SK-N-SH (cell line): ENCODE results near the gene FYB2. TPM values are rescaled to one million over a fixed set of nuclear protein-coding genes. Genes with fewer than 3 reads are reported as not detected.

ENCODE experiments used
- CTCF ChIA-PET: fragments of 300-600, 350-600 bp; formaldehyde crosslinking; extraction: SDS; loops from one replicate; lab custom pipeline; 2021; lab: Yijun Ruan, JAX
- POLR2A ChIA-PET: fragments of 350-600 bp; sonication (Branson Sonifier 250); formaldehyde crosslinking; extraction: SDS; loops from one replicate; lab custom pipeline; 2020; ENCODE audit warnings: antibody characterized with exemption, inconsistent platforms; lab: Yijun Ruan, JAX
- DNase-seq: peaks from one replicate; pipeline ENCODE4 v3.0.0; 2012
- H2AFZ ChIP-seq: fragments of 200-600 bp; sonication (generic); 2 replicates; pipeline ENCODE4 v1.8.1; 2016; ENCODE audit warnings: antibody characterized with exemption, mild to moderate bottlenecking, low read depth
- H3F3A ChIP-seq: fragments of 200-600 bp; sonication (generic); replicated peaks from 2 replicates; pipeline ENCODE3; 2016; ENCODE audit warnings: antibody characterized with exemption, mild to moderate bottlenecking; ENCODE audit not compliant: insufficient read depth
- H3K27ac ChIP-seq, 2 experiments: fragments of 200-500 bp in 1 of 2; fragments of 200-600 bp in 1 of 2; sonication (Bioruptor generic) in 1 of 2; sonication (generic), shearing (Covaris generic) in 1 of 2; 2 replicates each; pipeline versions ENCODE4 v1.5.1 to v1.6.1; 2014 to 2016; ENCODE audit warnings: low read depth in 2 of 2, inconsistent platforms in 1 of 2, low read length in 1 of 2, mild to moderate bottlenecking in 1 of 2, mixed read lengths in 1 of 2
- H3K27me3 ChIP-seq: fragments of 200-600 bp; sonication (generic), shearing (Covaris generic); 2 replicates; pipeline ENCODE4 v1.6.1; 2016; ENCODE audit warnings: mixed run types; ENCODE audit not compliant: insufficient read depth
- H3K36me3 ChIP-seq, 2 experiments: fragments of 200-500 bp in 1 of 2; fragments of 200-600 bp in 1 of 2; sonication (Bioruptor generic) in 1 of 2; sonication (generic) in 1 of 2; replicated peaks in 1 of 2; 2 replicates each; pipeline versions ENCODE3 to v1.5.1; 2014 to 2016; ENCODE audit warnings: low read length in 1 of 2, mild to moderate bottlenecking in 1 of 2; ENCODE audit not compliant: insufficient read depth in 2 of 2, control insufficient read depth in 1 of 2
- H3K4me1 ChIP-seq, 2 experiments: fragments of 200-500 bp in 1 of 2; fragments of 200-600 bp in 1 of 2; sonication (Bioruptor generic) in 1 of 2; sonication (generic), shearing (Covaris generic) in 1 of 2; 2 replicates each; pipeline versions ENCODE4 v1.5.1 to v1.6.1; 2014 to 2016; ENCODE audit warnings: low read depth in 1 of 2, low read length in 1 of 2, mixed run types in 1 of 2; ENCODE audit not compliant: insufficient read depth in 2 of 2, control insufficient read depth in 1 of 2
- H3K4me2 ChIP-seq: fragments of 200-600 bp; sonication (generic), shearing (Covaris generic); 2 replicates; pipeline ENCODE4 v1.6.1; 2017; ENCODE audit warnings: mixed run types
- H3K4me3 ChIP-seq, 2 experiments: fragments of 200-500 bp in 1 of 2; fragments of 200-600 bp in 1 of 2; sonication (Bioruptor generic) in 1 of 2; sonication (generic), shearing (Covaris generic) in 1 of 2; 2 replicates each; pipeline versions ENCODE4 v1.5.1 to v1.8.1; 2014 to 2016; ENCODE audit warnings: low read depth in 2 of 2, inconsistent platforms in 1 of 2, low read length in 1 of 2, mild to moderate bottlenecking in 1 of 2, mixed read lengths in 1 of 2, moderate library complexity in 1 of 2
- H3K79me2 ChIP-seq: fragments of 200-600 bp; sonication (generic); 2 replicates; pipeline ENCODE4 v1.8.1; 2017; ENCODE audit warnings: mild to moderate bottlenecking; ENCODE audit not compliant: insufficient read depth
- H3K9ac ChIP-seq: fragments of 200-600 bp; sonication (generic); 2 replicates; pipeline ENCODE4 v1.6.1; 2017; ENCODE audit warnings: mixed run types
- H3K9me2 ChIP-seq: fragments of 200-600 bp; sonication (generic); 2 replicates; pipeline ENCODE4 v1.6.1; 2017; ENCODE audit warnings: mixed run types
- H3K9me3 ChIP-seq: fragments of 200-600 bp; sonication (generic); 2 replicates; pipeline ENCODE4 v1.6.1; 2017; ENCODE audit warnings: mixed run types, mild to moderate bottlenecking, moderate library complexity
- H4K20me1 ChIP-seq: fragments of 200-600 bp; sonication (generic); 2 replicates; pipeline ENCODE4 v1.6.1; 2017; ENCODE audit warnings: mild to moderate bottlenecking, mixed run types; ENCODE audit not compliant: insufficient read depth
- FOSL2 ChIP-seq: IDR thresholded peaks from 2 replicates; pipeline ENCODE4 v1.4.0; 2012; ENCODE audit warnings: low read depth, mild to moderate bottlenecking, moderate library complexity, borderline replicate concordance
- FOXJ3 ChIP-seq: sonication (generic); formaldehyde crosslinking; IDR thresholded peaks from 2 replicates; pipeline ENCODE4 v1.5.1; 2020; ENCODE audit warnings: mild to moderate bottlenecking, missing genetic modification reagents
- GABPA ChIP-seq: IDR thresholded peaks from 2 replicates; pipeline ENCODE4 v1.4.0; 2012; ENCODE audit warnings: low read depth, mild to moderate bottlenecking
- GATA2 ChIP-seq: sonication (generic); formaldehyde crosslinking; IDR thresholded peaks from 2 replicates; pipeline ENCODE4 v1.5.0; 2020; ENCODE audit warnings: mild to moderate bottlenecking, missing genetic modification reagents
- RAD21 ChIP-seq: IDR thresholded peaks from 2 replicates; pipeline ENCODE4 v1.6.1; 2012; ENCODE audit warnings: mild to moderate bottlenecking, low read length
- RFX5 ChIP-seq: IDR thresholded peaks from 2 replicates; pipeline ENCODE4 v1.6.1; 2012; ENCODE audit warnings: mild to moderate bottlenecking, improper control_type of control experiment, low read length
- RXRA ChIP-seq: IDR thresholded peaks from 2 replicates; pipeline ENCODE4 v1.4.0; 2012; ENCODE audit warnings: low read depth, mild to moderate bottlenecking, borderline replicate concordance
- SIN3A ChIP-seq: IDR thresholded peaks from 2 replicates; pipeline ENCODE4 v1.6.1; 2012; ENCODE audit warnings: low read depth, mild to moderate bottlenecking, low read length, moderate library complexity, borderline replicate concordance
- TAF1 ChIP-seq: IDR thresholded peaks from 2 replicates; pipeline ENCODE4 v1.6.1; 2012; ENCODE audit warnings: low read depth, mild to moderate bottlenecking, low read length, moderate library complexity, borderline replicate concordance
- TCF12 ChIP-seq: IDR thresholded peaks from 2 replicates; pipeline ENCODE4 v1.4.0; 2012
- TEAD4 ChIP-seq: IDR thresholded peaks from 2 replicates; pipeline ENCODE4 v1.4.0; 2012; ENCODE audit warnings: mild to moderate bottlenecking, borderline replicate concordance; ENCODE audit not compliant: insufficient read depth
- YY1 ChIP-seq: IDR thresholded peaks from 2 replicates; pipeline ENCODE4 v1.4.0; 2012; ENCODE audit warnings: low read depth, mild to moderate bottlenecking
- WGBS: methylation state at CpG from one replicate; pipeline ENCODE4 v1.1.6; 2017; ENCODE audit warnings: low lambda C conversion rate; 5-methylcytosine and 5-hydroxymethylcytosine counted together
- polyA plus RNA-seq, 3 experiments: library from polyadenylated mRNA; depleted of rRNA; stranded (reverse); fragments of >200 nt; gene quantifications; 2 replicates each; pipeline ENCODE4 v1.2.3, GENCODE V29; 2012
- TF ChIP-seq, protein P1 (sequence below): fragments of 200-600 bp; sonication (generic); IDR thresholded peaks from 2 replicates; pipeline ENCODE4 v1.6.1; 2017; ENCODE audit warnings: antibody characterized with exemption, mild to moderate bottlenecking, moderate library complexity
- TF ChIP-seq, protein P2 (sequence below): IDR thresholded peaks from 2 replicates; pipeline ENCODE4 v1.4.0; 2012; ENCODE audit warnings: low read depth
- TF ChIP-seq, protein P3 (sequence below): IDR thresholded peaks from 2 replicates; pipeline ENCODE4 v1.6.1; 2012; ENCODE audit warnings: mild to moderate bottlenecking, low read depth, low read length, moderate library complexity

Gene FYB2
- polyA plus RNA-seq, 1 of the 3 experiments (the other 2 are of a cell fraction), result not detected

DNA sequence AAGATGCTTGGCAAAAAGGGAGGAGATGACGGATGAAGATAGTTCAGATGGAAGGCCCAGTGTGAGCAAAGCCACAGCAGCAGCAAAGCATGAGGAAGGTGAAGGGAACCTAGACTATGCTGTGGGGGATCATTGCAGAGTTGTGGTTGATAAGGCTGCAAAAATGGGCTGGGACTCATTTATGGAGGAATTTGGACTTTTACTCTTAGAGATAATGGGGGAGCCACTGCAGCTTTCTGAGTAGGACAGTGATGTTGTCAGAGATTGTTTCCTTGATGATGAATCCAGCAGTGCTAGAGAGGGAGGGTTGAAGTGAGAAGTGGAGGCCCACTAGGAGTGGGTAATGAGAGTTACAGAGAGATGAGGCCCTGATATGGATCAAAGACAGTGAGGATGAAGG is 33.3 kb upstream of the FYB2 start:
- H3K4me1 ChIP-seq, result no peaks in the 10 kb centered on the region
- ChIA-PET POLR2A (no interaction called here), CTCF (interaction anchor here (0.9 to 1.0 kb wide), 2 partner anchors 31 to 114 kb away, joined by 3 read pairs; partner anchors contain the start of gene C8B)
- no peaks in the 10 kb centered on the region for H3F3A ChIP-seq
- DNase-seq, result no peak
- no peak overlapping the region for H3K4me2 ChIP-seq
- no peak for TF ChIP-seq TCF12
- no peak for TF ChIP-seq GABPA
- TF ChIP-seq, protein P1, sequence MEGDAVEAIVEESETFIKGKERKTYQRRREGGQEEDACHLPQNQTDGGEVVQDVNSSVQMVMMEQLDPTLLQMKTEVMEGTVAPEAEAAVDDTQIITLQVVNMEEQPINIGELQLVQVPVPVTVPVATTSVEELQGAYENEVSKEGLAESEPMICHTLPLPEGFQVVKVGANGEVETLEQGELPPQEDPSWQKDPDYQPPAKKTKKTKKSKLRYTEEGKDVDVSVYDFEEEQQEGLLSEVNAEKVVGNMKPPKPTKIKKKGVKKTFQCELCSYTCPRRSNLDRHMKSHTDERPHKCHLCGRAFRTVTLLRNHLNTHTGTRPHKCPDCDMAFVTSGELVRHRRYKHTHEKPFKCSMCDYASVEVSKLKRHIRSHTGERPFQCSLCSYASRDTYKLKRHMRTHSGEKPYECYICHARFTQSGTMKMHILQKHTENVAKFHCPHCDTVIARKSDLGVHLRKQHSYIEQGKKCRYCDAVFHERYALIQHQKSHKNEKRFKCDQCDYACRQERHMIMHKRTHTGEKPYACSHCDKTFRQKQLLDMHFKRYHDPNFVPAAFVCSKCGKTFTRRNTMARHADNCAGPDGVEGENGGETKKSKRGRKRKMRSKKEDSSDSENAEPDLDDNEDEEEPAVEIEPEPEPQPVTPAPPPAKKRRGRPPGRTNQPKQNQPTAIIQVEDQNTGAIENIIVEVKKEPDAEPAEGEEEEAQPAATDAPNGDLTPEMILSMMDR, result no peak
- no peak for TF ChIP-seq FOXJ3 (CRISPR knock-in tag)
- TF ChIP-seq RAD21, result no peak
- TF ChIP-seq TAF1, result no peak
- no peaks in the 10 kb centered on the region for H4K20me1 ChIP-seq
- no peaks in the 10 kb centered on the region for H3K79me2 ChIP-seq
- H3K9ac ChIP-seq, result no peak overlapping the region
- H2AFZ ChIP-seq, result no peak overlapping the region
- no peak overlapping the region for H3K4me3 ChIP-seq
- H3K9me3 ChIP-seq, result no peaks in the 10 kb centered on the region
- no peaks in the 10 kb centered on the region for H3K9me2 ChIP-seq
- 86% methylated on average over 1 of the region's 1 CpG for WGBS
- H3K27me3 ChIP-seq, result no peaks in the 10 kb centered on the region
- H3K36me3 ChIP-seq, result no peaks in the 10 kb centered on the region
- no peak overlapping the region for H3K27ac ChIP-seq

DNA sequence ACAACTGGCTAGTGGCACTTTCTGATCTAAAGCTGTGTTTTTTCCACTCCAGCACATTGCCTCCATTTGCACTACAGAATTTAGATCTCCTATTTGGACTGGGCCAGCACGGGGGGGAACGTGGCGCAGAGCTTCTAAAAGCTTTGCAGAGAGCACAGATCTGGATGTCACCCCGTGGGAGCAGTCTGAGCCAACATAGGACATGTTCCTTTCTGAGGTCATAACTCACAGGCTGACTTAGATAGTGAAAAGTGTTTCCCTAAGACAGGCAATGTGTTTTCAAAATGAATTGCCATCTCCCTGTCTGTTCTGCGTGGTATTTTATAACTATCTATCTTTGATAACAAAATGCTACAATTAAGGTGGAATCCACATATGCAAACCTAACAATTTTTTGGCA is 31.7 kb upstream of the FYB2 start:
- H3F3A ChIP-seq, result no peaks in the 10 kb centered on the region
- no peak for TF ChIP-seq TEAD4
- TF ChIP-seq, protein P2, sequence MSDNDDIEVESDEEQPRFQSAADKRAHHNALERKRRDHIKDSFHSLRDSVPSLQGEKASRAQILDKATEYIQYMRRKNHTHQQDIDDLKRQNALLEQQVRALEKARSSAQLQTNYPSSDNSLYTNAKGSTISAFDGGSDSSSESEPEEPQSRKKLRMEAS, result no peak
- TF ChIP-seq RFX5, result no peak
- TF ChIP-seq, all 33 proteins: peak for 0
- no peak overlapping the region for H2AFZ ChIP-seq
- no peak overlapping the region for H3K9ac ChIP-seq
- no peaks in the 10 kb centered on the region for H3K9me3 ChIP-seq
- no peaks in the 10 kb centered on the region for H3K27me3 ChIP-seq
- H3K36me3 ChIP-seq, result no peaks in the 10 kb centered on the region
- H3K27ac ChIP-seq, result no peak overlapping the region
- no peaks in the 10 kb centered on the region for H4K20me1 ChIP-seq
- no peaks in the 10 kb centered on the region for H3K9me2 ChIP-seq
- ChIA-PET POLR2A (no interaction called here), CTCF (interaction anchor here (0.6 to 1.3 kb wide), 3 partner anchors 18 to 169 kb away, joined by 3 to 4 read pairs (median 3); no protein-coding TSS in a partner anchor)
- DNase-seq, result no peak
- H3K4me1 ChIP-seq, result no peaks in the 10 kb centered on the region
- no peaks in the 10 kb centered on the region for H3K79me2 ChIP-seq
- H3K4me3 ChIP-seq, result no peak overlapping the region
- no peak overlapping the region for H3K4me2 ChIP-seq
- 70% methylated on average over 5 of the region's 5 CpGs for WGBS

DNA sequence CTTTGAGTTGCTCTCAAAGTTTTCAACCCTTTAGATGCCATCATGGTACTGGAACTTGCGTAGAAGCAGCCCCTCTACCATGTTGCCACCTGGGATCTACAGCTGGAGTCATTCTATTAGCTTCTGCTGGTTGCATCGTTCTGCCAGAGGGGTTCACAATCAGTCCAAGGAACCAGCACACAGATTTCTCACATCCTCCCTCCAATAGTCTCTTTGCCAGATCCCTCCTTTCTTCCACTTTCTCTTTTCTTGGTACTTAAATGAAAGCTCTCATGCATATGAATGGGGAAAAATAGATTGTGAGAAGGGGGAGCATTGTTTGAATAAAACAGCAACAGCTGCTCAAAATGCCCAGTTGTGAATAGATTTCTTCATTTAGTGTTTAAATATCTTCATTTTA is 31.2 kb upstream of the FYB2 start:
- POLR2A ChIA-PET, result no interaction called here
- Histone ChIP-seq H3K9ac (no peak overlapping the region), H3K27me3 (no peaks in the 10 kb centered on the region), H3K4me2 (no peak overlapping the region), H3K9me2 (no peaks in the 10 kb centered on the region), H3F3A (no peaks in the 10 kb centered on the region), H3K9me3 (no peaks in the 10 kb centered on the region), H3K36me3 (no peaks in the 10 kb centered on the region), H3K4me1 (no peaks in the 10 kb centered on the region), H4K20me1 (no peaks in the 10 kb centered on the region), H3K79me2 (no peaks in the 10 kb centered on the region), H3K4me3 (no peak overlapping the region), H3K27ac (no peak overlapping the region), H2AFZ (no peak overlapping the region)
- CTCF ChIA-PET, result interaction anchor here (0.6 to 1.3 kb wide), 4 partner anchors 18 to 170 kb away, joined by 3 to 4 read pairs (median 3); no protein-coding TSS in a partner anchor
- DNase-seq, result no peak
- 86% methylated on average over 2 of the region's 2 CpGs for WGBS
- TF ChIP-seq GATA2 (CRISPR knock-in tag) (no peak), RFX5 (no peak), SIN3A (no peak), YY1 (no peak), TEAD4 (no peak), RAD21 (no peak), RXRA (no peak), FOSL2 (no peak)
- TF ChIP-seq, protein P2, result no peak
- TF ChIP-seq, protein P3, sequence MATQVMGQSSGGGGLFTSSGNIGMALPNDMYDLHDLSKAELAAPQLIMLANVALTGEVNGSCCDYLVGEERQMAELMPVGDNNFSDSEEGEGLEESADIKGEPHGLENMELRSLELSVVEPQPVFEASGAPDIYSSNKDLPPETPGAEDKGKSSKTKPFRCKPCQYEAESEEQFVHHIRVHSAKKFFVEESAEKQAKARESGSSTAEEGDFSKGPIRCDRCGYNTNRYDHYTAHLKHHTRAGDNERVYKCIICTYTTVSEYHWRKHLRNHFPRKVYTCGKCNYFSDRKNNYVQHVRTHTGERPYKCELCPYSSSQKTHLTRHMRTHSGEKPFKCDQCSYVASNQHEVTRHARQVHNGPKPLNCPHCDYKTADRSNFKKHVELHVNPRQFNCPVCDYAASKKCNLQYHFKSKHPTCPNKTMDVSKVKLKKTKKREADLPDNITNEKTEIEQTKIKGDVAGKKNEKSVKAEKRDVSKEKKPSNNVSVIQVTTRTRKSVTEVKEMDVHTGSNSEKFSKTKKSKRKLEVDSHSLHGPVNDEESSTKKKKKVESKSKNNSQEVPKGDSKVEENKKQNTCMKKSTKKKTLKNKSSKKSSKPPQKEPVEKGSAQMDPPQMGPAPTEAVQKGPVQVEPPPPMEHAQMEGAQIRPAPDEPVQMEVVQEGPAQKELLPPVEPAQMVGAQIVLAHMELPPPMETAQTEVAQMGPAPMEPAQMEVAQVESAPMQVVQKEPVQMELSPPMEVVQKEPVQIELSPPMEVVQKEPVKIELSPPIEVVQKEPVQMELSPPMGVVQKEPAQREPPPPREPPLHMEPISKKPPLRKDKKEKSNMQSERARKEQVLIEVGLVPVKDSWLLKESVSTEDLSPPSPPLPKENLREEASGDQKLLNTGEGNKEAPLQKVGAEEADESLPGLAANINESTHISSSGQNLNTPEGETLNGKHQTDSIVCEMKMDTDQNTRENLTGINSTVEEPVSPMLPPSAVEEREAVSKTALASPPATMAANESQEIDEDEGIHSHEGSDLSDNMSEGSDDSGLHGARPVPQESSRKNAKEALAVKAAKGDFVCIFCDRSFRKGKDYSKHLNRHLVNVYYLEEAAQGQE, result no peak
